Subcutaneous adipose tissue (tissue), 4 donors: Measurements from ENCODE around the gene ARHGEF10L. TPM values are rescaled to one million over a fixed set of nuclear protein-coding genes. Genes with fewer than 3 reads are reported as not detected.

ENCODE experiments used
- CTCF ChIP-seq: fragments of 450-650 bp; IDR thresholded peaks from one replicate; pipeline ENCODE4 v1.5.1; 2016; ENCODE audit warnings: low read depth, mild to moderate bottlenecking, control low read depth, antibody characterized with exemption, moderate library complexity
- total RNA-seq, 4 donors: library from RNA; depleted of rRNA; stranded (reverse); fragments of >200 nt; gene quantifications; one replicate each; pipeline ENCODE4 v1.1.0, GENCODE V29; 2016

The ARHGEF10L gene
- total RNA-seq, 4 donors from 2014 or later, result 19.1 to 54.6 (median 41.7) TPM

- no peak for TF ChIP-seq CTCF
These were observed 45.9 kb downstream of the ARHGEF10L start for GRCh38 chr1:17585266-17585987.

GRCh38 chr1:17586172-17586964, 46.9 kb downstream of the ARHGEF10L start:
- TF ChIP-seq CTCF, result no peak

GRCh38 chr1:17587693-17588047, 48.2 kb downstream of the ARHGEF10L start:
- no peak for TF ChIP-seq CTCF

- no peak for TF ChIP-seq CTCF
These were observed 48.8 kb downstream of the ARHGEF10L start for GRCh38 chr1:17588048-17588871.

GRCh38 chr1:17591814-17592430, 52.4 kb downstream of the ARHGEF10L start:
- no peak for TF ChIP-seq CTCF

GRCh38 chr1:17594026-17594425, 54.5 kb downstream of the ARHGEF10L start:
- no peak for TF ChIP-seq CTCF
